Progenitor cell of endocrine pancreas (in vitro differentiated cells): Measurements from ENCODE around the gene PDE3A. TPM values are rescaled to one million over a fixed set of nuclear protein-coding genes. Genes with fewer than 3 reads are reported as not detected.

Experiments
- DNase-seq: peaks from one replicate; pipeline ENCODE4 v3.0.0; 2021; ENCODE audit warnings: low spot score; ENCODE audit not compliant: unreplicated experiment
- H3K27ac Mint-ChIP-seq: 2 replicates; pipeline ENCODE4 v1.8.0; 2021; ENCODE audit warnings: mild to moderate bottlenecking, moderate library complexity, mixed read lengths
- H3K27me3 Mint-ChIP-seq: 2 replicates; pipeline ENCODE4 v1.8.0; 2021; ENCODE audit warnings: mixed read lengths
- H3K36me3 Mint-ChIP-seq: 2 replicates; pipeline ENCODE4 v1.8.0; 2022; ENCODE audit warnings: mixed read lengths; ENCODE audit not compliant: insufficient read depth
- H3K4me1 Mint-ChIP-seq: 2 replicates; pipeline ENCODE4 v1.8.0; 2021; ENCODE audit warnings: low read depth, mixed read lengths
- H3K4me3 Mint-ChIP-seq: 2 replicates; pipeline ENCODE4 v1.8.0; 2021; ENCODE audit warnings: low read depth, mild to moderate bottlenecking, moderate library complexity, mixed read lengths
- H3K9me3 Mint-ChIP-seq: 2 replicates; pipeline ENCODE4 v1.8.0; 2021; ENCODE audit warnings: low read depth, mixed read lengths
- CTCF ChIP-seq: fragments of 200-600 bp; sonication (generic); IDR thresholded peaks from one replicate; pipeline ENCODE4 v1.5.0; 2021; ENCODE audit warnings: antibody characterized with exemption, mild to moderate bottlenecking; ENCODE audit not compliant: unreplicated experiment
- total RNA-seq: library from RNA; stranded (reverse); gene quantifications from 2 replicates; pipeline ENCODE4 v1.2.1, GENCODE V29; 2021

The PDE3A gene
- total RNA-seq, 1 donor from 2014 or later: 121 TPM

GRCh38 chr12:20560935-20561334, 192.6 kb downstream of the PDE3A start:
- no peak for DNase-seq
- Mint-ChIP-seq H3K4me3 (no peak overlapping the region), H3K27ac (peak overlapping the region; percentile 21), H3K36me3 (peaks cover 13% of the 10 kb centered on the region), H3K27me3 (no peaks in the 10 kb centered on the region), H3K4me1 (peaks cover 9% of the 10 kb centered on the region), H3K9me3 (no peaks in the 10 kb centered on the region)
- TF ChIP-seq CTCF: no peak

- H3K4me3 Mint-ChIP-seq: no peak overlapping the region
- H3K9me3 Mint-ChIP-seq: no peaks in the 10 kb centered on the region
- peaks cover 17% of the 10 kb centered on the region for H3K4me1 Mint-ChIP-seq
- H3K27me3 Mint-ChIP-seq: no peaks in the 10 kb centered on the region
- H3K27ac Mint-ChIP-seq: no peak overlapping the region
- TF ChIP-seq CTCF: no peak
- no peak for DNase-seq
- peaks cover 9% of the 10 kb centered on the region for H3K36me3 Mint-ChIP-seq
Measured at GRCh38 chr12:20561871-20562270, 193.5 kb downstream of the PDE3A start.

GRCh38 chr12:20567413-20567812, 199.1 kb downstream of the PDE3A start:
- TF ChIP-seq CTCF: no peak
- no peak overlapping the region for H3K4me3 Mint-ChIP-seq
- H3K9me3 Mint-ChIP-seq: no peaks in the 10 kb centered on the region
- peak overlapping the region; percentile 71 for H3K27ac Mint-ChIP-seq
- H3K36me3 Mint-ChIP-seq: peaks cover 1% of the 10 kb centered on the region
- peaks cover 30% of the 10 kb centered on the region for H3K4me1 Mint-ChIP-seq
- no peaks in the 10 kb centered on the region for H3K27me3 Mint-ChIP-seq
- DNase-seq: no peak

GRCh38 chr12:20572451-20572850, 204.1 kb downstream of the PDE3A start:
- peaks cover 16% of the 10 kb centered on the region for H3K4me1 Mint-ChIP-seq
- no peak overlapping the region for H3K4me3 Mint-ChIP-seq
- peaks cover 2% of the 10 kb centered on the region for H3K36me3 Mint-ChIP-seq
- no peak for DNase-seq
- H3K27me3 Mint-ChIP-seq: no peaks in the 10 kb centered on the region
- no peak overlapping the region for H3K27ac Mint-ChIP-seq
- TF ChIP-seq CTCF: no peak
- H3K9me3 Mint-ChIP-seq: no peaks in the 10 kb centered on the region

GRCh38 chr12:20576528-20576927, 208.2 kb downstream of the PDE3A start:
- H3K4me3 Mint-ChIP-seq: no peak overlapping the region
- H3K36me3 Mint-ChIP-seq: peaks cover 8% of the 10 kb centered on the region
- no peak overlapping the region for H3K27ac Mint-ChIP-seq
- H3K4me1 Mint-ChIP-seq: peaks cover 3% of the 10 kb centered on the region
- H3K27me3 Mint-ChIP-seq: no peaks in the 10 kb centered on the region
- no peak for TF ChIP-seq CTCF
- H3K9me3 Mint-ChIP-seq: no peaks in the 10 kb centered on the region
- DNase-seq: no peak
